Duodenal mucosa (tissue), 2 donors: ENCODE results near the gene RPS6KA4.
A peak's percentile ranks its signal among the peaks of the same experiment; 100 is the strongest.

Experiments
- H3K27ac ChIP-seq: one replicate; pipeline ENCODE4 v1.7.0; 2013; ENCODE audit warnings: low read depth, low read length
- H3K27me3 ChIP-seq, 2 donors: one replicate each; pipeline ENCODE4 v1.7.0; 2013; ENCODE audit warnings: low read length in 2 of 2, control low read depth in 1 of 2; ENCODE audit not compliant: insufficient read depth in 2 of 2, control insufficient read depth in 1 of 2
- H3K36me3 ChIP-seq, 2 donors: one replicate each; pipeline ENCODE4 v1.7.0; 2013; ENCODE audit warnings: low read length in 2 of 2, control low read depth in 1 of 2; ENCODE audit not compliant: insufficient read depth in 2 of 2, control insufficient read depth in 1 of 2
- H3K4me1 ChIP-seq, 2 donors: one replicate each; pipeline ENCODE4 v1.7.0; 2013; ENCODE audit warnings: low read length in 2 of 2, control low read depth in 1 of 2; ENCODE audit not compliant: insufficient read depth in 2 of 2, control insufficient read depth in 1 of 2
- H3K4me3 ChIP-seq, 2 donors: one replicate each; pipeline ENCODE4 v1.7.0; 2013; ENCODE audit warnings: low read length in 2 of 2, low read depth in 1 of 2
- H3K9ac ChIP-seq, 2 donors: one replicate each; pipeline ENCODE4 v1.7.0; 2013; ENCODE audit warnings: low read length in 2 of 2, low read depth in 1 of 2
- H3K9me3 ChIP-seq, 2 donors: one replicate each; pipeline ENCODE4 v1.7.0; 2013; ENCODE audit warnings: low read length in 2 of 2, control low read depth in 1 of 2; ENCODE audit not compliant: control insufficient read depth in 1 of 2

Gene RPS6KA4

GRCh38 chr11:64364911-64365310 is 5.9 kb downstream of the RPS6KA4 start:
- H3K9ac ChIP-seq, result no peak overlapping the region
- H3K27ac ChIP-seq, result no peak overlapping the region
- H3K4me1 ChIP-seq, result peaks cover 7 to 8% of the 10 kb centered on the region in 2 donors
- no peak overlapping the region for H3K4me3 ChIP-seq
- H3K9me3 ChIP-seq, result no peaks in the 10 kb centered on the region
- peaks cover 17 to 65% of the 10 kb centered on the region in 2 donors for H3K36me3 ChIP-seq
- H3K27me3 ChIP-seq, result no peaks in the 10 kb centered on the region

GRCh38 chr11:64366751-64367150 is 7.8 kb downstream of the RPS6KA4 start:
- Histone ChIP-seq H3K9ac (no peak overlapping the region), H3K4me3 (no peak overlapping the region), H3K27me3 (no peaks in the 10 kb centered on the region), H3K36me3 (peaks cover 12 to 65% of the 10 kb centered on the region in 2 donors), H3K9me3 (no peaks in the 10 kb centered on the region), H3K4me1 (no peaks in the 10 kb centered on the region), H3K27ac (no peak overlapping the region)

GRCh38 chr11:64367931-64368672 is 9.1 kb downstream of the RPS6KA4 start:
- Histone ChIP-seq H3K4me3 (no peak overlapping the region), H3K9me3 (no peaks in the 10 kb centered on the region), H3K27ac (no peak overlapping the region), H3K36me3 (peaks cover 5 to 53% of the 10 kb centered on the region in 2 donors), H3K27me3 (no peaks in the 10 kb centered on the region), H3K4me1 (no peaks in the 10 kb centered on the region), H3K9ac (no peak overlapping the region)

GRCh38 chr11:64368673-64369074 is 9.7 kb downstream of the RPS6KA4 start:
- no peaks in the 10 kb centered on the region for H3K27me3 ChIP-seq
- no peak overlapping the region for H3K27ac ChIP-seq
- H3K9ac ChIP-seq, result no peak overlapping the region
- no peak overlapping the region for H3K4me3 ChIP-seq
- H3K4me1 ChIP-seq, result no peaks in the 10 kb centered on the region
- no peaks in the 10 kb centered on the region for H3K9me3 ChIP-seq
- peaks cover 5 to 47% of the 10 kb centered on the region in 2 donors for H3K36me3 ChIP-seq

GRCh38 chr11:64369440-64370421 is 10.8 kb downstream of the RPS6KA4 start:
- Histone ChIP-seq H3K9ac (no peak overlapping the region), H3K4me1 (no peaks in the 10 kb centered on the region), H3K36me3 (peaks cover 5 to 40% of the 10 kb centered on the region in 2 donors), H3K27me3 (no peaks in the 10 kb centered on the region), H3K4me3 (no peak overlapping the region), H3K9me3 (no peaks in the 10 kb centered on the region), H3K27ac (no peak overlapping the region)

- H3K36me3 ChIP-seq, result peaks cover 5 to 31% of the 10 kb centered on the region in 2 donors
- H3K9ac ChIP-seq, result no peak overlapping the region
- H3K27ac ChIP-seq, result no peak overlapping the region
- H3K4me1 ChIP-seq, result no peaks in the 10 kb centered on the region
- H3K4me3 ChIP-seq, result no peak overlapping the region
- H3K9me3 ChIP-seq, result no peaks in the 10 kb centered on the region
- no peaks in the 10 kb centered on the region for H3K27me3 ChIP-seq
These were observed 12.2 kb downstream of the RPS6KA4 start for GRCh38 chr11:64371201-64371600.

- H3K4me3 ChIP-seq, result no peak overlapping the region
- no peak overlapping the region for H3K27ac ChIP-seq
- no peak overlapping the region for H3K9ac ChIP-seq
- H3K9me3 ChIP-seq, result no peaks in the 10 kb centered on the region
- peaks cover 0 to 24% of the 10 kb centered on the region in 2 donors for H3K36me3 ChIP-seq
- no peaks in the 10 kb centered on the region for H3K27me3 ChIP-seq
- no peaks in the 10 kb centered on the region for H3K4me1 ChIP-seq
These were observed 13.1 kb downstream of the RPS6KA4 start for GRCh38 chr11:64372021-64372420.

GRCh38 chr11:64372802-64373597 is 14.0 kb downstream of the RPS6KA4 start:
- no peaks in the 10 kb centered on the region for H3K9me3 ChIP-seq
- H3K4me3 ChIP-seq, result peak overlapping the region in 1 of 2 donors; percentile 51
- peak overlapping the region in 1 of 2 donors; percentile 51 for H3K9ac ChIP-seq
- H3K27ac ChIP-seq, result no peak overlapping the region
- no peaks in the 10 kb centered on the region for H3K27me3 ChIP-seq
- H3K4me1 ChIP-seq, result no peaks in the 10 kb centered on the region
- peaks cover 0 to 17% of the 10 kb centered on the region in 2 donors for H3K36me3 ChIP-seq

- Histone ChIP-seq H3K36me3 (peaks cover 0 to 17% of the 10 kb centered on the region in 2 donors), H3K4me3 (no peak overlapping the region), H3K27ac (no peak overlapping the region), H3K9ac (no peak overlapping the region), H3K4me1 (no peaks in the 10 kb centered on the region), H3K9me3 (no peaks in the 10 kb centered on the region), H3K27me3 (no peaks in the 10 kb centered on the region)
These were observed 14.6 kb downstream of the RPS6KA4 start for GRCh38 chr11:64373598-64373974.
